Stomach (tissue), 4 donors: ENCODE measurements around the gene ARHGEF39.

ENCODE experiments used
- CTCF ChIP-seq, 7 experiments: fragments of 450-650 bp in 4 of 7; fragments of 200-600 bp in 3 of 7; sonication (generic) in 3 of 7; IDR thresholded peaks; one replicate each; pipeline ENCODE4 v1.5.1; 2016 to 2019; ENCODE audit warnings: antibody characterized with exemption in 7 of 7, control low read depth in 2 of 7, mild to moderate bottlenecking in 1 of 7
- POLR2A ChIP-seq, 4 donors: fragments of 450-650 bp; IDR thresholded peaks; one replicate each; pipeline ENCODE4 v1.6.1; 2016; ENCODE audit warnings: antibody characterized with exemption in 4 of 4, control low read depth in 2 of 4, mild to moderate bottlenecking in 1 of 4, moderate library complexity in 1 of 4
- POLR2AphosphoS5 ChIP-seq, 3 donors: sonication (generic); formaldehyde crosslinking; IDR thresholded peaks; one replicate each; pipeline ENCODE4 v1.6.1; 2016; ENCODE audit warnings: antibody characterized with exemption in 3 of 3

DNA sequence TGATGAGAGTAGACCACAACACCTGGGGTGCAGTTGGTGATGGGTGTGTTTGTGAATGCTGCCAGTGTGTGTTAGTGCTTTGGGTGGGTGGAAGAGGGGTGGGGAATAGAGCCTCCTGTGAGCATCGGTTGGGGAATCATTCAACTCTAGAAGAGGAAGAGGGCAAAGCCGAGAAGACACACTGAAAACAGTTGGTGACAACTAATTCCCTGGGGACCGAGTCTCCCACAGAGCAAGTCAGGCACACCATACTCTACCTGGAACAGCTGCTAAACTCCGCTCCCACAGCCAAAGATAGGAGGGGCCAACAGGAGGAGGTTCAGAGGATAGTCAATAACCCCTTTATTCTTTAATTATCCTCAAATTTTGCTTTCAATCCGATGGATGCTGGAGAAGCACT is 1.6 kb upstream of the ARHGEF39 start:
- TF ChIP-seq CTCF (IDR thresholded peaks at IDR 0.05) (no peak), POLR2AphosphoS5 (IDR thresholded peaks at IDR 0.05) (no peak), POLR2A (IDR thresholded peaks at IDR 0.05) (no peak)
